Psoas muscle (tissue), 8 donors: ENCODE measurements around the gene ZNF766. TPM values are rescaled to one million over a fixed set of nuclear protein-coding genes. Genes with fewer than 3 reads are reported as not detected.
"Not testable (repeated sequence)": the region's sequence is repeated elsewhere in the genome, so short reads cannot be mapped to it uniquely, and the experiment has no call there.

Experiments used
- ATAC-seq, 4 donors: fragments of 200-7000 bp; cut with Tn5 transposase; one replicate each; pipeline ENCODE4 v1.9.1; 2020; ENCODE audit warnings: moderate library complexity in 3 of 4, mild to moderate bottlenecking in 2 of 4
- DNase-seq, 2 donors: peaks; one replicate each; pipeline ENCODE4 v3.0.0-alpha.2; 2020
- H3K27ac ChIP-seq: fragments of 200-600 bp; one replicate; pipeline ENCODE4 v1.8.0; 2022
- H3K27me3 ChIP-seq, 3 donors: fragments of 200-600 bp in 1 of 3; one replicate each; pipeline versions ENCODE4 v1.6.1 to v1.8.0; 2013 to 2022; ENCODE audit warnings: low read length in 2 of 3, mild to moderate bottlenecking in 2 of 3, moderate library complexity in 1 of 3; ENCODE audit not compliant: insufficient read depth in 3 of 3
- H3K36me3 ChIP-seq, 2 donors: fragments of 200-600 bp in 1 of 2; one replicate each; pipeline versions ENCODE4 v1.6.1 to v1.8.0; 2013 to 2022; ENCODE audit warnings: low read depth in 1 of 2, mild to moderate bottlenecking in 1 of 2, moderate library complexity in 1 of 2; ENCODE audit not compliant: insufficient read depth in 1 of 2
- H3K4me1 ChIP-seq: fragments of 200-600 bp; one replicate; pipeline ENCODE4 v1.8.0; 2022
- H3K4me3 ChIP-seq: fragments of 200-600 bp; one replicate; pipeline ENCODE4 v1.8.0; 2022; ENCODE audit warnings: mild to moderate bottlenecking
- H3K9me3 ChIP-seq: fragments of 200-600 bp; one replicate; pipeline ENCODE4 v1.8.0; 2022
- CTCF ChIP-seq: fragments of 200-600 bp; IDR thresholded peaks from one replicate; pipeline ENCODE4 v1.8.0; 2022; ENCODE audit warnings: antibody characterized with exemption
- WGBS, 3 donors: extraction: QIAGEN DNeasy Blood & Tissue Kit; methylation state at CpG; one replicate each; pipeline versions ENCODE4 v1.1.6 to v1.1.7; 2013; 5-methylcytosine and 5-hydroxymethylcytosine counted together
- intact Hi-C, 2 donors: fragments of 100-400 bp; cut with DNase I; formaldehyde crosslinking; loops; one replicate each; pipeline versions ENCODE4 v1.11.0 to v1.14.2; 2022
- polyA plus RNA-seq, 3 donors: library from polyadenylated mRNA; stranded (reverse); fragments of 200-250 nt; gene quantifications; one replicate each; pipeline ENCODE4 v1.2.3, GENCODE V29; 2013
- total RNA-seq, 4 donors: library from RNA; stranded (reverse); fragmentation: NEBNext Ultra II Directional in 2 of 4; extraction: Animal tissue kit (Norgen Biotek cat#: 25700) in 2 of 4; gene quantifications; one replicate each; pipeline versions ENCODE4 v1.2.1 to v1.2.4, GENCODE V29; 2021 to 2023
- donor health status: healthy with polysubstance abuse.
- donor health status: DM: no; HTN: no; CAD: no; lungs with moderate emphysema.
- donor health status: Bipolar disorder and iron deficiency.
- donor health status: healthy.
- donor health status: DM: yes; HTN: yes; CAD: no.
- donor health status: DM: no; HTN: no; CAD: no.
- donor health status: DM: no; HTN: no; CAD: no.
- donor health status: DM: yes; HTN: yes; CAD: no.

The ZNF766 gene
- total and polyA plus RNA-seq, 7 donors, result 3.6 to 10.7 (median 7.3) TPM

- WGBS, 3 donors, result 87 to 89% (median 87%) methylated on average over 6 of the region's 6 CpGs
- intact Hi-C loops, result no loop called here
- H3K36me3 ChIP-seq, result peaks cover 3 to 88% of the 10 kb centered on the region in 2 donors
- no peak for TF ChIP-seq CTCF
- no peak overlapping the region for H3K4me3 ChIP-seq
- H3K27me3 ChIP-seq, result no peaks in the 10 kb centered on the region
- no peak overlapping the region for H3K27ac ChIP-seq
- no peak for DNase-seq
- no peak for ATAC-seq
- no peaks in the 10 kb centered on the region for H3K9me3 ChIP-seq
- H3K4me1 ChIP-seq, result no peaks in the 10 kb centered on the region
Observed at GRCh38 chr19:52286256-52286655, 16.9 kb downstream of the ZNF766 start.

DNA sequence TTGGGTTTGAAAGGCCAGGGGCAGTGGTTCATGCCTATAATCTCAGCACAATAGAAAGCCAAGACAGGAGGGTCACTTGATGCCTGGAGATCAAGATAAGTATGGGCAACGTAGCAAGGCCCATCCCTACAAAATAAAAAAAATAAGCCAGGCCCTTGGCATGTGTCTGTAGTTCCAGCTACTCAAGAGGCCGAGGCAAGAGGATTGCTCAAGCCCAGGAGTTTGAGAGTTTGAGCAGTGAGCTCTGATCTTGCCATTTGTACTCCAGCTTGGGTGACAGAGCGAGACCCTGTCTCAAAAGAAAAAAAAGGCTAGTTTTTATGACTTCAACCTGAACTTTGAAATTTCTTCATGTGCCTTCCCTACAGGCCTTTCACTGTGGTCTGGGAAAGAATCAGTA lies 22.4 kb downstream of the ZNF766 start:
- TF ChIP-seq CTCF, result no peak
- Histone ChIP-seq H3K4me1 (peaks cover 4% of the 10 kb centered on the region), H3K9me3 (no peaks in the 10 kb centered on the region), H3K27me3 (no peaks in the 10 kb centered on the region), H3K27ac (no peak overlapping the region), H3K4me3 (no peak overlapping the region), H3K36me3 (peaks cover 3 to 46% of the 10 kb centered on the region in 2 donors)
- DNase-seq, result no peak
- intact Hi-C loops, result no loop called here
- WGBS, 3 donors, result 80 to 92% (median 83%) methylated on average over 3 of the region's 3 CpGs
- ATAC-seq, result no peak

- ATAC-seq, H3K27me3 ChIP-seq, H3K4me1 ChIP-seq, intact Hi-C loops, DNase-seq, H3K9me3 ChIP-seq, H3K27ac ChIP-seq, H3K4me3 ChIP-seq: not testable (repeated sequence)
- 99 to 100% (median 99%) methylated on average over 6 of the region's 6 CpGs for WGBS, 3 donors
- peaks cover 3 to 35% of the 10 kb centered on the region in 2 donors for H3K36me3 ChIP-seq
Observed at GRCh38 chr19:52292946-52293345, 23.6 kb downstream of the ZNF766 start.

- 12 to 23% (median 17%) methylated on average over 8 of the region's 8 CpGs for WGBS, 3 donors
- Histone ChIP-seq H3K27me3 (no peaks in the 10 kb centered on the region), H3K4me3 (peak overlapping the region; percentile 68), H3K36me3 (peaks cover 5 to 30% of the 10 kb centered on the region in 2 donors), H3K4me1 (peaks cover 8% of the 10 kb centered on the region), H3K9me3 (no peaks in the 10 kb centered on the region), H3K27ac (peak overlapping the region; percentile 75)
- intact Hi-C loops, result loop anchor here in 1 of 2 donors (2.0 to 5.0 kb wide), 2 partner anchors 28 to 1171 kb away; partner anchors contain the start of genes ZNF766 and ZNF813
- peak; percentile 2 to 23 (median 7) for ATAC-seq
- no peak for TF ChIP-seq CTCF
- no peak for DNase-seq
Observed at GRCh38 chr19:52296400-52296772, 27.0 kb downstream of the ZNF766 start.

GRCh38 chr19:52296773-52297600 lies 27.6 kb downstream of the ZNF766 start, which contains the start of gene ZNF480:
Gene ZNF480, plus strand, starts transcription at chr19:52297169. Its CDS starts 3,244 bp downstream, at chr19:52300413.
- WGBS, 3 donors, result 0 to 1% (median 1%) methylated on average over 46 to 68 of the region's 75 CpGs
- H3K27me3 ChIP-seq, result no peaks in the 10 kb centered on the region
- peak within 1 kb of the TSS; percentile 82 for H3K27ac ChIP-seq
- H3K4me3 ChIP-seq, result peak within 1 kb of the TSS; percentile 68
- TF ChIP-seq CTCF, result no peak
- intact Hi-C loops, result loop anchor here in 1 of 2 donors (2.0 to 5.0 kb wide), 2 partner anchors 28 to 1170 kb away; partner anchors contain the start of genes ZNF766 and ZNF813
- peaks cover 9 to 34% of the 10 kb centered on the region in 2 donors for H3K36me3 ChIP-seq
- DNase-seq (peak; percentile 89 to 94), ATAC-seq (peak; percentile 82 to 92 (median 86))
- peaks cover 4% of the 10 kb centered on the region for H3K9me3 ChIP-seq
- H3K4me1 ChIP-seq, result peaks cover 8% of the 10 kb centered on the region
